ENCODE data around the gene PRAF2.
A peak's percentile ranks its signal among the peaks of the same experiment; 100 is the strongest.

The PRAF2 gene

GRCh38 chrX:49073601-49074575 lies at the start of gene PRAF2:
Gene PRAF2, minus strand, starts transcription at chrX:49074002. Its CDS starts 15 bp downstream, at chrX:49073987.
- H3K4me3 Mint-ChIP-seq: peak within 1 kb of the TSS; percentile 81
- peak; percentile 94 for DNase-seq
- no peaks in the 10 kb centered on the region for H3K27me3 Mint-ChIP-seq

GRCh38 chrX:49122499-49122898 lies 48.7 kb upstream of the PRAF2 start:
- CTCF ChIA-PET: no interaction called here
- Mint-ChIP-seq H3K36me3 (peaks cover 27% of the 10 kb centered on the region), H3K4me3 (peak overlapping the region; percentile 96), H3K4me1 (peaks cover 41% of the 10 kb centered on the region), H3K27ac (peak overlapping the region; percentile 91), H3K9me3 (no peaks in the 10 kb centered on the region), H3K27me3 (no peaks in the 10 kb centered on the region)
- DNase-seq: no peak

More at GRCh38 chrX:49073601-49074575, at the start of gene PRAF2:
- CTCF ChIA-PET: no interaction called here
- H3K9me3 Mint-ChIP-seq: no peaks in the 10 kb centered on the region
- peak within 1 kb of the TSS; percentile 83 for H3K27ac Mint-ChIP-seq
- H3K4me1 Mint-ChIP-seq: peaks cover 30% of the 10 kb centered on the region
- H3K36me3 Mint-ChIP-seq: peaks cover 26% of the 10 kb centered on the region

GRCh38 chrX:49120091-49120490 lies 46.3 kb upstream of the PRAF2 start:
- H3K27ac Mint-ChIP-seq: peak overlapping the region; percentile 19
- H3K36me3 Mint-ChIP-seq: peaks cover 45% of the 10 kb centered on the region

GRCh38 chrX:49117581-49117980 lies 43.8 kb upstream of the PRAF2 start:
- Mint-ChIP-seq H3K36me3 (peaks cover 39% of the 10 kb centered on the region), H3K4me3 (peak overlapping the region; percentile 94), H3K27ac (peak overlapping the region; percentile 98), H3K9me3 (no peaks in the 10 kb centered on the region), H3K27me3 (no peaks in the 10 kb centered on the region), H3K4me1 (peaks cover 45% of the 10 kb centered on the region)
- CTCF ChIA-PET: no interaction called here
- DNase-seq: no peak

More at GRCh38 chrX:49120091-49120490, 46.3 kb upstream of the PRAF2 start:
- H3K4me1 Mint-ChIP-seq: peaks cover 61% of the 10 kb centered on the region
- CTCF ChIA-PET: interaction anchor here (0.8 to 1.2 kb wide), 4 partner anchors 10 to 228 kb away, joined by 3 to 4 read pairs (median 3); no protein-coding TSS in a partner anchor
- no peak overlapping the region for H3K4me3 Mint-ChIP-seq
- no peak for DNase-seq
- H3K27me3 Mint-ChIP-seq: no peaks in the 10 kb centered on the region
- no peaks in the 10 kb centered on the region for H3K9me3 Mint-ChIP-seq

- no peaks in the 10 kb centered on the region for H3K27me3 Mint-ChIP-seq
- CTCF ChIA-PET: no interaction called here
These were observed 42.9 kb upstream of the PRAF2 start for GRCh38 chrX:49116716-49117115.

GRCh38 chrX:49116076-49116475 lies 42.3 kb upstream of the PRAF2 start:
- Mint-ChIP-seq H3K4me1 (peaks cover 33% of the 10 kb centered on the region), H3K27me3 (no peaks in the 10 kb centered on the region), H3K9me3 (no peaks in the 10 kb centered on the region), H3K27ac (no peak overlapping the region), H3K4me3 (peak overlapping the region; percentile 94), H3K36me3 (peaks cover 38% of the 10 kb centered on the region)
- CTCF ChIA-PET: no interaction called here
- DNase-seq: no peak

More at GRCh38 chrX:49116716-49117115, 42.9 kb upstream of the PRAF2 start:
- Mint-ChIP-seq H3K27ac (peak overlapping the region; percentile 98), H3K9me3 (no peaks in the 10 kb centered on the region), H3K36me3 (peaks cover 42% of the 10 kb centered on the region), H3K4me1 (peaks cover 37% of the 10 kb centered on the region), H3K4me3 (peak overlapping the region; percentile 94)
- DNase-seq: no peak

- no peak for DNase-seq
- H3K9me3 Mint-ChIP-seq: no peaks in the 10 kb centered on the region
- CTCF ChIA-PET: no interaction called here
- H3K4me1 Mint-ChIP-seq: peaks cover 13% of the 10 kb centered on the region
- H3K4me3 Mint-ChIP-seq: no peak overlapping the region
- H3K27ac Mint-ChIP-seq: no peak overlapping the region
- peaks cover 29% of the 10 kb centered on the region for H3K36me3 Mint-ChIP-seq
- no peaks in the 10 kb centered on the region for H3K27me3 Mint-ChIP-seq
These were observed 38.0 kb upstream of the PRAF2 start for GRCh38 chrX:49111791-49112190.

GRCh38 chrX:49110417-49110816 lies 36.6 kb upstream of the PRAF2 start:
- CTCF ChIA-PET: interaction anchor here (0.7 kb wide), 1 partner anchor 10 kb away, joined by 3 read pairs; no protein-coding TSS in a partner anchor
- H3K27ac Mint-ChIP-seq: no peak overlapping the region
- H3K36me3 Mint-ChIP-seq: peaks cover 18% of the 10 kb centered on the region
- DNase-seq: no peak
- no peaks in the 10 kb centered on the region for H3K9me3 Mint-ChIP-seq
- no peaks in the 10 kb centered on the region for H3K27me3 Mint-ChIP-seq
- no peak overlapping the region for H3K4me3 Mint-ChIP-seq
- no peaks in the 10 kb centered on the region for H3K4me1 Mint-ChIP-seq

- Mint-ChIP-seq H3K4me3 (no peak overlapping the region), H3K27ac (no peak overlapping the region), H3K36me3 (peaks cover 15% of the 10 kb centered on the region), H3K4me1 (no peaks in the 10 kb centered on the region), H3K27me3 (no peaks in the 10 kb centered on the region), H3K9me3 (no peaks in the 10 kb centered on the region)
- DNase-seq: no peak
- CTCF ChIA-PET: no interaction called here
These were observed 34.8 kb upstream of the PRAF2 start for GRCh38 chrX:49108641-49109040.

- DNase-seq: peak; percentile 26
- no peak overlapping the region for H3K27ac Mint-ChIP-seq
- no peak overlapping the region for H3K4me3 Mint-ChIP-seq
- peaks cover 2% of the 10 kb centered on the region for H3K4me1 Mint-ChIP-seq
- H3K36me3 Mint-ChIP-seq: peaks cover 10% of the 10 kb centered on the region
- no peaks in the 10 kb centered on the region for H3K27me3 Mint-ChIP-seq
- no peaks in the 10 kb centered on the region for H3K9me3 Mint-ChIP-seq
- CTCF ChIA-PET: interaction anchor here (0.6 to 1.9 kb wide), 3 partner anchors 13 to 135 kb away, joined by 3 to 4 read pairs (median 4); partner anchors contain the start of gene KCND1
These were observed 33.1 kb upstream of the PRAF2 start for GRCh38 chrX:49106930-49107329.

GRCh38 chrX:49106296-49106695 lies 32.5 kb upstream of the PRAF2 start:
- no peak overlapping the region for H3K27ac Mint-ChIP-seq
- H3K36me3 Mint-ChIP-seq: peaks cover 10% of the 10 kb centered on the region
- CTCF ChIA-PET: interaction anchor here (0.6 to 1.9 kb wide), 3 partner anchors 14 to 135 kb away, joined by 3 to 4 read pairs (median 4); partner anchors contain the start of gene KCND1

GRCh38 chrX:49103637-49104036 lies 29.8 kb upstream of the PRAF2 start:
- Mint-ChIP-seq H3K27me3 (no peaks in the 10 kb centered on the region), H3K4me1 (peaks cover 21% of the 10 kb centered on the region), H3K36me3 (peaks cover 3% of the 10 kb centered on the region), H3K9me3 (no peaks in the 10 kb centered on the region), H3K27ac (no peak overlapping the region), H3K4me3 (no peak overlapping the region)
- DNase-seq: no peak
- CTCF ChIA-PET: no interaction called here

More at GRCh38 chrX:49106296-49106695, 32.5 kb upstream of the PRAF2 start:
- H3K4me3 Mint-ChIP-seq: no peak overlapping the region
- no peak for DNase-seq
- no peaks in the 10 kb centered on the region for H3K27me3 Mint-ChIP-seq
- peaks cover 8% of the 10 kb centered on the region for H3K4me1 Mint-ChIP-seq
- no peaks in the 10 kb centered on the region for H3K9me3 Mint-ChIP-seq

GRCh38 chrX:49102190-49102589 lies 28.4 kb upstream of the PRAF2 start:
- Mint-ChIP-seq H3K4me3 (peak overlapping the region; percentile 85), H3K27ac (peak overlapping the region; percentile 58), H3K4me1 (peaks cover 21% of the 10 kb centered on the region), H3K27me3 (no peaks in the 10 kb centered on the region), H3K9me3 (no peaks in the 10 kb centered on the region), H3K36me3 (peaks cover 3% of the 10 kb centered on the region)
- DNase-seq: no peak
- CTCF ChIA-PET: interaction anchor here (0.8 kb wide), 1 partner anchor 9 kb away, joined by 3 read pairs; no protein-coding TSS in a partner anchor

GRCh38 chrX:49101629-49101984 lies 27.8 kb upstream of the PRAF2 start:
- CTCF ChIA-PET: interaction anchor here (0.8 to 1.0 kb wide), 2 partner anchors 9 to 58 kb away, joined by 3 read pairs; partner anchors contain the start of gene TFE3
- Mint-ChIP-seq H3K9me3 (no peaks in the 10 kb centered on the region), H3K4me1 (peaks cover 21% of the 10 kb centered on the region), H3K27me3 (no peaks in the 10 kb centered on the region), H3K27ac (peak overlapping the region; percentile 95), H3K4me3 (peak overlapping the region; percentile 85), H3K36me3 (peaks cover 3% of the 10 kb centered on the region)
- DNase-seq: peak; percentile 24

Data from activated naive CD4-positive, alpha-beta T cell treated with anti-CD3 and anti-CD28 coated beads, Interleukin-2, amount 10 ng/mL, durations not matched to agents 7 days and 5 days (primary cell).